Left ventricle myocardium inferior (tissue), 1 donor: ENCODE data around the gene NEU1. TPM values are rescaled to one million over a fixed set of nuclear protein-coding genes. Genes with fewer than 3 reads are reported as not detected.
"Not testable (repeated sequence)": the region's sequence is repeated elsewhere in the genome, so short reads cannot be mapped to it uniquely, and the experiment has no call there.

Source experiments
- DNase-seq: peaks from one replicate; pipeline ENCODE4 v3.0.0-alpha.2; 2020
- H3K27ac ChIP-seq: fragments of 200-600 bp; replicated peaks from 2 replicates; pipeline ENCODE4 v1.8.0; 2021
- H3K27me3 ChIP-seq: fragments of 200-600 bp; 2 replicates; pipeline ENCODE4 v1.8.0; 2021; ENCODE audit warnings: low read depth
- H3K36me3 ChIP-seq: fragments of 200-600 bp; 2 replicates; pipeline ENCODE4 v1.8.0; 2021
- H3K4me1 ChIP-seq: fragments of 200-600 bp; 2 replicates; pipeline ENCODE4 v1.8.0; 2021
- H3K4me3 ChIP-seq: fragments of 200-600 bp; 2 replicates; pipeline ENCODE4 v1.8.0; 2021; ENCODE audit warnings: mild to moderate bottlenecking, moderate library complexity
- H3K9me3 ChIP-seq: fragments of 200-600 bp; replicated peaks from 2 replicates; pipeline ENCODE4 v1.8.0; 2021
- CTCF ChIP-seq: fragments of 200-600 bp; IDR thresholded peaks from 2 replicates; pipeline ENCODE4 v1.8.0; 2021; ENCODE audit warnings: antibody characterized with exemption, mild to moderate bottlenecking, borderline replicate concordance
- intact Hi-C: fragments of 100-400 bp; cut with micrococcal nuclease; formaldehyde crosslinking; loops from one replicate; pipeline ENCODE4 v1.11.0; 2022
- total RNA-seq: library from RNA; stranded (reverse); fragmentation: NEBNext Ultra II Directional; extraction: Animal tissue kit (Norgen Biotek cat#: 25700); gene quantifications from one replicate; pipeline ENCODE4 v1.2.1, GENCODE V29; 2021
- donor health status: DM: no; HTN: yes; CAD: no; lungs with severe emphysema.

NEU1 gene
- total RNA-seq, 1 donor from 2014 or later: 26.0 TPM

GRCh38 chr6:31859923-31860322 is 2.7 kb downstream of the NEU1 start:
- Histone ChIP-seq H3K36me3 (peaks cover 33% of the 10 kb centered on the region), H3K27ac (no peak overlapping the region), H3K27me3 (no peaks in the 10 kb centered on the region), H3K4me1 (peaks cover 30% of the 10 kb centered on the region), H3K9me3 (no peaks in the 10 kb centered on the region), H3K4me3 (no peak overlapping the region)
- TF ChIP-seq CTCF: no peak
- intact Hi-C loops: no loop called here
- DNase-seq: no peak

GRCh38 chr6:31858707-31859106 is 3.9 kb downstream of the NEU1 start:
- no peak for TF ChIP-seq CTCF
- DNase-seq: no peak
- intact Hi-C loops: no loop called here
- Histone ChIP-seq H3K4me3 (no peak overlapping the region), H3K27me3 (no peaks in the 10 kb centered on the region), H3K36me3 (peaks cover 33% of the 10 kb centered on the region), H3K9me3 (no peaks in the 10 kb centered on the region), H3K4me1 (peaks cover 21% of the 10 kb centered on the region), H3K27ac (no peak overlapping the region)

- H3K27me3 ChIP-seq, H3K4me3 ChIP-seq, H3K9me3 ChIP-seq, DNase-seq, H3K27ac ChIP-seq, intact Hi-C loops: not testable (repeated sequence)
- Histone ChIP-seq H3K36me3 (peaks cover 33% of the 10 kb centered on the region), H3K4me1 (peaks cover 14% of the 10 kb centered on the region)
Observed at GRCh38 chr6:31857774-31858173, 4.8 kb downstream of the NEU1 start.

- H3K4me3 ChIP-seq, H3K27ac ChIP-seq, intact Hi-C loops, H3K4me1 ChIP-seq, H3K36me3 ChIP-seq, H3K27me3 ChIP-seq, DNase-seq, H3K9me3 ChIP-seq: not testable (repeated sequence)
Observed at GRCh38 chr6:31851980-31852718, 10.5 kb downstream of the NEU1 start.

GRCh38 chr6:31851485-31851832 is 11.2 kb downstream of the NEU1 start:
- intact Hi-C loops: no loop called here
- TF ChIP-seq CTCF: no peak
- no peaks in the 10 kb centered on the region for H3K36me3 ChIP-seq
- no peaks in the 10 kb centered on the region for H3K27me3 ChIP-seq
- H3K4me1 ChIP-seq: no peaks in the 10 kb centered on the region
- no peak overlapping the region for H3K27ac ChIP-seq
- H3K4me3 ChIP-seq: no peak overlapping the region
- no peaks in the 10 kb centered on the region for H3K9me3 ChIP-seq
- no peak for DNase-seq

- H3K27me3 ChIP-seq: no peaks in the 10 kb centered on the region
- no peaks in the 10 kb centered on the region for H3K9me3 ChIP-seq
- no peak for TF ChIP-seq CTCF
- H3K27ac ChIP-seq: no peak overlapping the region
- intact Hi-C loops: no loop called here
- no peaks in the 10 kb centered on the region for H3K4me1 ChIP-seq
- H3K36me3 ChIP-seq: no peaks in the 10 kb centered on the region
- no peak for DNase-seq
- H3K4me3 ChIP-seq: no peak overlapping the region
Observed at GRCh38 chr6:31850765-31851484, 11.7 kb downstream of the NEU1 start.
